Daoy (cell line): Measurements from ENCODE around the gene ZNF521. TPM values are rescaled to one million over a fixed set of nuclear protein-coding genes. Genes with fewer than 3 reads are reported as not detected.

ENCODE experiments used
- DNase-seq: peaks from one replicate; pipeline ENCODE4 v3.0.0-alpha.2; 2015; ENCODE audit warnings: low read depth
- total RNA-seq: library from RNA; depleted of rRNA; stranded (reverse); fragments of >200 nt; shearing (Covaris generic); gene quantifications from 2 replicates; pipeline ENCODE4 v1.2.3, GENCODE V29; 2014

The ZNF521 gene
- total RNA-seq, 1 experiment from 2014 or later = 10.7 TPM

- no peak for DNase-seq
Measured at GRCh38 chr18:25335676-25336075, 16.3 kb downstream of the ZNF521 start.

- DNase-seq = no peak
Measured at GRCh38 chr18:25335062-25335461, 16.9 kb downstream of the ZNF521 start.

DNA sequence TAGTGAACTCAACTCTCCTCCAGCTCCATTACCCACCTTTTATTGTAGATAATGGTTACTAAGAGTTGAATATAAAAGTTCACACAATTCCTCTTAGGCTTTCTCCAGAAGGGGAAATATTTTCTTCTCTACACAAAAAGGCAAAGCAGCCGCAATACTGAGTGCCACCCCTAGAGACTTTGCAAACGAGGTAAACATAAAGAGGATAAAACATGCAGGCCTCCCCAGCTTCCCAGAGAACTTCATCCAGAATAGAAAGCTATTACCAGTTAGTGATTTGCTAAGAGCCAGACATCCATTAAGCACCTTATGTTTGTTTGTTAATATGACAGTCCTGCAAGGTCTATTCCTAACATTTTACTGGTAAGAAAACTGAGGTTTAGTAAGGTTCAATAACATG lies 17.4 kb downstream of the ZNF521 start:
- no peak for DNase-seq

DNA sequence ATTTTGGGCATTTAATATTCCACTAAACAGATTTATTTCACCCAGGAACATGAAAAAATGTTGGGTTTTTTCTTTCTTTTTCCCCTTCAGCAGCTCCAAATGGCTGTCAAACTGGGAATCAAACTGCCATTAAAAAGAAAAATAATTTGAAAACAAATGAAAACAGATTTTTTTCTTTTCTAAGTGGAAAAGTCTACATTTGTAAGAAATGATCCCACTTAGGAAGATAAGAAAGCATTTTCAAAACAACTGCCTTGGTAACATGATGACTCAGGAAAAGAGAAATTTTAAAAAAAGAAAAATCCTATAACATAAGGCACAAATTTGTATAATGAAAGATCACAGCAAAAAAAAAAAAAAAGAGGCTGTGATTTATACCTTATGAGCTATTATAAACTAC lies 20.0 kb downstream of the ZNF521 start:
- DNase-seq = no peak

DNA sequence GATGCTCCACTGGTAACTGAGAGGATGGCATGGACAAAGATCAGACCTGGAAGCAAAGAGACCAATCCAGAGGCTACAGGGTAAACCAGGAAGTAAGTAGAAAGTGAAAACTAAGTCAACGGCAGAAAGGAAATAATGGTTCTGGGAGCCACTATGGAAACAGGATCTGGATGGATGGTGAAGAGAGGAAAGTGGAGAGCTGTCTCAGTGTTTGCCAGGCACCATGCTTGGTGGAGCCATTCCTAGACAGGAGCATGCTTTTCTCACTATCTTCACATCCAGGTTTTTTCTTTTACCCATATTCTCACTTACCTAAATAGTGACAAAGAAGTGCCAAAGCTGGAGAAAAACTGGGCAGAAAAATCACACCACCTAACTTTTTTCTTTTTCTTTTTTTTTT lies 22.2 kb downstream of the ZNF521 start:
- no peak for DNase-seq

DNA sequence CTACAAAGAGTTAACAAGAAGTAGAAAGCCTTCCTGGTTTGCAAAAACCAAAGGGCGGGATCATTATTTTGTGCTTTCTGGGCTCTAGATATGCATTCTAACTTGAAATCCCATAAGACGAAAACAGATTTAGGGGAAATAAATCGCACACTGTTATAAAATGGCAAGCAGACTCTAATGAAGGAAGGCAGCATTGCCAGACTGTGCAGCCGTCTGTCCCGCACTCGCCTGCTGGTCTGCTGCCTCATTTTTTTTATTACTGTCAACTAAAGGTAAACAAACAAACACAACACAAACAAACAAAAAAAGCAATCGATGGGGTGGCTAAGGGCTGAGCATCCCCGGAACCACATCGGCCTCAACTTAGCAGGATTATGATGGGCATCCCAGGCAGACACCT lies 24.4 kb downstream of the ZNF521 start:
- DNase-seq = no peak

DNA sequence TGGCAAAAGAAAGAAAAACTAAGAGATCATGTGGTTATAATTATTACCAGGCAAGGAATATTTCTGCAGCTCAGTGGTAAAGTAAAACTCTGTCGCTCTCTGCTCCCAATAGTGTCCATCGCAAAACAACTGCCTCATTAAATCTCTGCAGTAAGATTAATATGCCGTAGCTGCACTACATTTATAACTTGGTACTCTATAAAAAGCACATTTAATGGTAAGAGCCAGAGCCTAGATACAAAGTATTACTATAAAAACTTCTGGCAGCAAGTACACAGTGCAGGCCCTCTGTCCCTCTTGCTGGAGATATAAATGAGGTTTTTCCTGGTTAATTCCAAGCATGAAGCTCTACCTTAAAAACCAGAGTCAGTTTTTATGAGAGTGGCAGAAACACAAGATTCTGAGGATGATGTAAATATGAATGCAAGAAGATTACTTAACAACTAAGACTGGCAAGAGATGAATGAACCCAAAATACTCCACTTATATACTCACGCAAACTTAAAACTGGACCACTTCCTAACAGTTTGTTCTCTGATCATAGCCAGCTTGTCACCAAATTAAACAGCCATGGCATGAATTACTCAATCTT lies 25.5 kb downstream of the ZNF521 start:
- no peak for DNase-seq

DNA sequence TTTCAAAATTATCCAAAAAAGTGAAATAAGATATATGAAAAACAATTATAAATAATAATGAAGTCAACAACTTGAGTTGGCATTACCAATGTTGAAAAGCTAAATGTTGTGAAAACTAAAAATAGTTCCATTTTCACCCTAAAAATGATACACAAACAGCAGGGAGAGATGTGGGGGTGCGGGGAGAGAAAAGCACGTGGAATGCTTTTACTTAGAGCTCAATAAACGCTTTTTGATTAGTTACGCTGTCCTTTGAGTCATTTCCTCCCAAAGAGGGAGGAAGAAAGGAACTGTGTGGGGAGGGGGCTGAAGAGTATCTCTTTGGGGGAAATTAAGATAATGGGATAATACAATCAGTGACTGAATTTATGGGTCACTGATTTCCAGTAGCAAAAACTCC lies 29.2 kb downstream of the ZNF521 start:
- no peak for DNase-seq

- DNase-seq = no peak
Measured at GRCh38 chr18:25316381-25317018, 35.5 kb downstream of the ZNF521 start.

DNA sequence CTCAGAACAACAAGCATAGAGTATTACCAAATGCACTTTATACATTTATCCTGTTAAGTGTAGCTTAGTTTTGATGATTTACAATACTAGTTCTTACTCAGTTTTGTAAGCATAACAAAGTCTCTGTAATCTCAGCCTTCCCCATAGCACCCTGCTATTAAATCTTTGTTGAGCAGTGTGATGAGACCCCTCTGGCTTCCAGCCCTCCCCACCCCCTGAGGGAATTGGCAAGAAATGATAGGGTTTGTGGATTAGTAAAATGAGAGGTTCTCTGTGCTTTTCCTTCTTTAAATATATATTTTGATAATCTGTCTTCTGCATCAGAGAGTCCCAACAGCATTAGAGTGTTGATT lies 37.2 kb downstream of the ZNF521 start:
- DNase-seq = no peak

DNA sequence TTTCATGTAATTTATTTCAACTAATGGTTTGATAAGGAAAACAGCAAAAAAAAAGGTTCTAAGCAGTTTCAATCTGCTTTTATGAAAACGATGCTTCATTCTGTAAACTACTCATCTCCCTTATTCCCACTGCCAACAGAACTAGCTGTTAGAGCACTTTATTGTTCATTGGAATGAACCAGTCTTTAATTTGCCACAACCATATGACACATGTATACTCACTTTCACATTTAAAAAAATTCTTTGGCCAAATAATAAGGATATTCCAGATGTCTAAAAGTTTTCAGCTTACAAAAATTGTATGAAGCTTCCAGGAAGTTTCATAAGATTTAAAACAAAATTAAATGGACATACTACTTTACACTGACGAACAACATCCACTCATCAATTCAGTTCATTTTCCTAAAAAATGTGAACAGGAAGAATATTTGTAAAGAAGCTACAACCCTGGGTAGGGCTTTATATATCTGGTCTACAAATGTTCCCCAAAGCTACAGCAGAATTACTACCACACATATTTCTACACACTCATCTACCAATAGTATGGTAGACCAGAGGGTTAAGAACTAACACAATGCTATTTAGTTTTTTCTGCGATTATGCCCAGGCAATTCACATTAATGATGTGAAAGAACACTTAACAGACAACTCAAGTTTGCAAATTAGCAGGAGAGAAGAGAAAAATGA lies 37.7 kb downstream of the ZNF521 start:
- DNase-seq = no peak

- DNase-seq = no peak
Measured at GRCh38 chr18:25313268-25313667, 38.7 kb downstream of the ZNF521 start.

DNA sequence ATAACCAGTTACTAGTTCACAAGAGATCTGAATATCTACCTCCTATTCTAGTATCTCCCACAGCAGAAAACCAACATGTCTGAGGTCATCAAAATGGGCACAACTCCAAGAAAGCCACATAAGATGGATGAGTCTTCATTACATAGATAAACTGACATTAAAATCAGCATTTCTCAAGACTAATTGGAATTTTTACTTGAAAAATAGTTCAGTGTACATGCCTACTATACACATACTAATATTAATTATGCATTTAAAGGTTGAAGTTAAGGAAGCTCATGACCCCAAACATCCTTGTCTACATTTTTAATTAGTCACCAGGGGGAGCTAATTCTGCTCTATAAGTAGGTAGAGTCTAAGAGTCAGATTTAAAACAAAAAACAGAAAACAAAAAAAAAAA lies 41.9 kb downstream of the ZNF521 start:
- DNase-seq = peak; percentile 74

- no peak for DNase-seq
Measured at GRCh38 chr18:25308381-25308780, 43.6 kb downstream of the ZNF521 start.

DNA sequence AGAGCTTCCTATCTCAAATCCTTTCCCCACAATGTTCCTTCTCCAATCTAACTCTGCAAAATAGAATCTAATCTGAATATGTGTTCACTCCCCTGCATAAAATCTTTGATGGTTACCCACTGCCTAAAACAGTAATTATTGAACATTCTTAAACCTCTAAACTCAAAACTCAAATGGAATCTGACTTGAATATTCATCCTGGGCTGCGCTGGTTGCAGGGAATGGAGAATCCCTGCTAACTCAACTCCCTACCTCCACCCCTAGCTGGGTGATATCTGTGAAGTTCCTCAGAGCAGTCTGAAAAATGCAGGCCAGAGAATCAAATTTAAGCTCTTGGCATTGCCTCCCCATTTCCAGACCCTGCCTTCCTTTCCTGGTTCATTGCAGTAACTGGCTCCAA lies 44.8 kb downstream of the ZNF521 start:
- no peak for DNase-seq

GRCh38 chr18:25306671-25307070 lies 45.3 kb downstream of the ZNF521 start:
- DNase-seq = no peak

DNA sequence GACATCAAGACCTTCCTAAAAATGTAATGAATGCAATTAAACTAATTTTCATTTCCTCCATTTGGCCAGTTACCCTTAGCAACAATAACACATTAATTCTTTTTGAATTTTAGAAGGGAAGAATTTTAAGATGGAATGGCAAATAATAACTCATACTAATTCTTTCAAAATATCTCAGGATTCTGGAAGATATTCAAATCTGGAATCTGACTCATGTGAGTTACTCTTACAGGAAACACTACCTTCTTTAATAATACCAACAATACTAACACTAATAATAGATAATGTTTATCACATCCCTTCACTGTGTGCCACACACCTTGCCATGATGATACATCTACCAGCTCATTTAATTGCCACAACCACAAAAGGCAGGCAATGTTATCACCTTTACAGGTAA lies 46.4 kb downstream of the ZNF521 start:
- no peak for DNase-seq

GRCh38 chr18:25300492-25300891 lies 51.5 kb downstream of the ZNF521 start:
- no peak for DNase-seq

- DNase-seq = peak; percentile 22
Measured at GRCh38 chr18:25299426-25300300, 52.3 kb downstream of the ZNF521 start.

DNA sequence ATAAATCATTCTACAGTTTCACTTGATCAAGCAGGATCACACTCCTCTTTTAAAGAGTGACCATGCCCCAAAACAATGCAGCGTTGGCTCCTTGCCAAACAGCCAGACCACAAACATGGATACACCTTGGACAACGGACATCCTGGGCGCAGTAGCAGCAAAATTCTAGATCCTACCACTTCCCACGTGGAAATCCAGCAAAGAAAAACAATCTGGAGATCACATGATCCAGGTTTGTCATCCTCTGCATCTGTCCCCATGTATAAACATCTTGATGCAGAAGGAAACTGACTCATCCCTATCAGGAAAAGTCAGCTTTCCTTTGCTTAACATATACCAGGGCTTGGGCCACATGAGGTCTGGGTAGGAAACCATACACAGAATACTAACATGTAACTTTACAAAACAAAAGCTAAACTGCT lies 53.1 kb downstream of the ZNF521 start:
- peak; percentile 86 for DNase-seq

- no peak for DNase-seq
Measured at GRCh38 chr18:25295624-25296138, 56.3 kb downstream of the ZNF521 start.

DNA sequence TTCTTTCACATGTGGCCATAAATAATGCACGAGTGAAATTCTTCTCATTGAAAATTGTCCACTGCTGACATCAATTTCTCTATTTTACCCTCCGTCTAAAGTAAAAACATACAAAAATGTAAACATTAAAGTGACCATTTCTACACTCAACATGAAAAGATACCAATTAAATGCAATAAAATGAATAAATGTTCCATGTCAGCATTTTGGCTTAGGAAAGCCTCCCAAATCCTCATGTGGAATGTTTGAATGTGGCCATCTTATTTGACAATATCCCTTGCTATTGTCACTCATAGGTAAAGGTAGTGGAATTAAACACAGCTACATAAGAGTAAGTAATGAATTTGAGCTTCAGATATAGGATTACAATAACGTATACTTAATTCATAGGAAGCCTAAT lies 60.8 kb downstream of the ZNF521 start:
- DNase-seq = no peak
